ENCODE results near the gene CMBL. TPM values are rescaled to one million over a fixed set of nuclear protein-coding genes. Genes with fewer than 3 reads are reported as not detected.

The CMBL gene
- total RNA-seq, 2 donors from 2014 or later, result 123 to 186 TPM

GRCh38 chr5:10246761-10247160, 60.9 kb downstream of the CMBL start:
- intact Hi-C loops (cut with DNase I), result no loop called here
- TF ChIP-seq CTCF (IDR thresholded peaks at IDR 0.05), result no peak
- Histone ChIP-seq H3K9ac (ENCODE audit: low read depth in 2 of 2, low read length in 2 of 2) (no peak overlapping the region), H3K36me3 (no peaks in the 10 kb centered on the region), H3K4me3 (no peak overlapping the region), H3K4me1 (peaks cover 7% of the 10 kb centered on the region), H3K27ac (no peak overlapping the region), H3K27me3 (no peaks in the 10 kb centered on the region), H3K9me3 (no peaks in the 10 kb centered on the region)
- DNase-seq, result peak; percentile 49

- no peaks in the 10 kb centered on the region for H3K27me3 ChIP-seq
- no peaks in the 10 kb centered on the region for H3K4me1 ChIP-seq
- DNase-seq, result no peak
- no peak for TF ChIP-seq CTCF (IDR thresholded peaks at IDR 0.05)
- H3K4me3 ChIP-seq, result no peak overlapping the region
- H3K36me3 ChIP-seq, result no peaks in the 10 kb centered on the region
- no peaks in the 10 kb centered on the region for H3K9me3 ChIP-seq
- no peak overlapping the region for H3K27ac ChIP-seq
- intact Hi-C loops (cut with DNase I), result no loop called here
- H3K9ac ChIP-seq (ENCODE audit: low read depth in 2 of 2, low read length in 2 of 2), result no peak overlapping the region
Measured at GRCh38 chr5:10244342-10244944, 63.3 kb downstream of the CMBL start.

- DNase-seq, result no peak
- Histone ChIP-seq H3K27me3 (no peaks in the 10 kb centered on the region), H3K9me3 (no peaks in the 10 kb centered on the region), H3K9ac (ENCODE audit: low read depth in 2 of 2, low read length in 2 of 2) (no peak overlapping the region), H3K4me1 (no peaks in the 10 kb centered on the region), H3K36me3 (no peaks in the 10 kb centered on the region), H3K4me3 (no peak overlapping the region), H3K27ac (no peak overlapping the region)
- intact Hi-C loops (cut with DNase I), result no loop called here
- TF ChIP-seq CTCF (IDR thresholded peaks at IDR 0.05), result no peak
Measured at GRCh38 chr5:10243660-10244240, 64.0 kb downstream of the CMBL start.

- no peak overlapping the region for H3K9ac ChIP-seq (ENCODE audit: low read depth in 2 of 2, low read length in 2 of 2)
- intact Hi-C loops (cut with DNase I), result no loop called here
- no peak overlapping the region for H3K4me3 ChIP-seq
- H3K27ac ChIP-seq, result no peak overlapping the region
- H3K27me3 ChIP-seq, result no peaks in the 10 kb centered on the region
- no peaks in the 10 kb centered on the region for H3K9me3 ChIP-seq
- no peaks in the 10 kb centered on the region for H3K36me3 ChIP-seq
- no peaks in the 10 kb centered on the region for H3K4me1 ChIP-seq
- no peak for TF ChIP-seq CTCF (IDR thresholded peaks at IDR 0.05)
- no peak for DNase-seq
Measured at GRCh38 chr5:10235350-10235749, 72.4 kb downstream of the CMBL start.

GRCh38 chr5:10233505-10233904, 74.2 kb downstream of the CMBL start:
- DNase-seq, result no peak
- TF ChIP-seq CTCF (IDR thresholded peaks at IDR 0.05), result no peak
- Histone ChIP-seq H3K4me3 (no peak overlapping the region), H3K4me1 (no peaks in the 10 kb centered on the region), H3K9ac (ENCODE audit: low read depth in 2 of 2, low read length in 2 of 2) (no peak overlapping the region), H3K27ac (no peak overlapping the region), H3K36me3 (no peaks in the 10 kb centered on the region), H3K27me3 (no peaks in the 10 kb centered on the region), H3K9me3 (no peaks in the 10 kb centered on the region)
- intact Hi-C loops (cut with DNase I), result no loop called here

All from colonic mucosa (tissue), 4 donors.